H9 (cell line): ENCODE data around the gene INPP4A. TPM values are rescaled to one million over a fixed set of nuclear protein-coding genes. Genes with fewer than 3 reads are reported as not detected.
A peak's percentile ranks its signal among the peaks of the same experiment; 100 is the strongest.

ENCODE experiments used
- DNase-seq: peaks from one replicate; pipeline ENCODE4 v3.0.0-alpha.2; 2017
- H2AFZ ChIP-seq: one replicate; pipeline ENCODE4 v1.6.1; 2013; ENCODE audit warnings: mild to moderate bottlenecking, low read length, control low read depth, moderate library complexity
- H2AK5ac ChIP-seq: 2 replicates; pipeline ENCODE4 v1.6.1; 2013; ENCODE audit warnings: low read length, control low read depth, mixed read lengths; ENCODE audit not compliant: insufficient read length
- H2BK120ac ChIP-seq: one replicate; pipeline ENCODE4 v1.6.1; 2013; ENCODE audit warnings: low read depth, mild to moderate bottlenecking, low read length, control low read depth, inconsistent platforms; ENCODE audit not compliant: poor library complexity, severe bottlenecking
- H2BK12ac ChIP-seq: 2 replicates; pipeline ENCODE4 v1.6.1; 2013; ENCODE audit warnings: low read length, control low read depth, mixed read lengths, low read depth; ENCODE audit not compliant: insufficient read length
- H2BK15ac ChIP-seq: 2 replicates; pipeline ENCODE4 v1.6.1; 2013; ENCODE audit warnings: low read depth, low read length, control low read depth
- H2BK20ac ChIP-seq: one replicate; pipeline ENCODE4 v1.6.1; 2013; ENCODE audit warnings: low read depth, mild to moderate bottlenecking, low read length, control low read depth, inconsistent platforms; ENCODE audit not compliant: poor library complexity, severe bottlenecking
- H2BK5ac ChIP-seq: 2 replicates; pipeline ENCODE4 v1.6.1; 2013; ENCODE audit warnings: low read length, control low read depth, mixed read lengths; ENCODE audit not compliant: insufficient read length
- H3K14ac ChIP-seq: 2 replicates; pipeline ENCODE4 v1.6.1; 2013; ENCODE audit warnings: low read length, control low read depth; ENCODE audit not compliant: insufficient read depth
- H3K18ac ChIP-seq: 2 replicates; pipeline ENCODE4 v1.6.1; 2013; ENCODE audit warnings: low read depth, mild to moderate bottlenecking, mixed read lengths, low read length, control low read depth; ENCODE audit not compliant: insufficient read length
- H3K23ac ChIP-seq: 2 replicates; pipeline ENCODE4 v1.6.1; 2013; ENCODE audit warnings: low read length, control low read depth, mixed read lengths, low read depth; ENCODE audit not compliant: insufficient read length
- H3K23me2 ChIP-seq: 2 replicates; pipeline ENCODE4 v1.6.1; 2013; ENCODE audit warnings: low read depth, mild to moderate bottlenecking, mixed read lengths, low read length, control low read depth; ENCODE audit not compliant: insufficient read length, poor library complexity, severe bottlenecking
- H3K27ac ChIP-seq: 2 replicates; pipeline ENCODE4 v1.5.1; 2013; ENCODE audit warnings: low read length, control low read depth, mixed read lengths, low read depth; ENCODE audit not compliant: insufficient read length
- H3K27me3 ChIP-seq: 2 replicates; pipeline ENCODE4 v1.6.1; 2013; ENCODE audit warnings: low read length, control low read depth, inconsistent platforms; ENCODE audit not compliant: insufficient read depth
- H3K4ac ChIP-seq: 2 replicates; pipeline ENCODE4 v1.6.1; 2013; ENCODE audit warnings: low read depth, mild to moderate bottlenecking, control low read depth, inconsistent platforms, low read length, moderate library complexity
- H3K4me1 ChIP-seq: 2 replicates; pipeline ENCODE4 v1.6.1; 2013; ENCODE audit warnings: low read length, control low read depth, inconsistent platforms; ENCODE audit not compliant: insufficient read depth
- H3K4me2 ChIP-seq: 2 replicates; pipeline ENCODE4 v1.6.1; 2013; ENCODE audit warnings: low read length, control low read depth, mixed read lengths; ENCODE audit not compliant: insufficient read length, insufficient read depth
- H3K56ac ChIP-seq: 2 replicates; pipeline ENCODE4 v1.6.1; 2013; ENCODE audit warnings: low read depth, mild to moderate bottlenecking, mixed read lengths, low read length, control low read depth; ENCODE audit not compliant: insufficient read length
- H3K79me1 ChIP-seq: 2 replicates; pipeline ENCODE4 v1.6.1; 2013; ENCODE audit warnings: low read depth, mild to moderate bottlenecking, moderate library complexity, low read length, control low read depth, inconsistent platforms; ENCODE audit not compliant: insufficient read depth, poor library complexity, severe bottlenecking
- H3K79me2 ChIP-seq: 2 replicates; pipeline ENCODE4 v1.6.1; 2013; ENCODE audit warnings: low read length, control low read depth, inconsistent platforms; ENCODE audit not compliant: insufficient read depth
- H3K9ac ChIP-seq: 2 replicates; pipeline ENCODE4 v1.6.1; 2013; ENCODE audit warnings: low read length, control low read depth, mixed read lengths; ENCODE audit not compliant: insufficient read length; ENCODE audit errors: extremely low read depth
- H3K9me3 ChIP-seq: one replicate; pipeline ENCODE4 v1.6.1; 2013; ENCODE audit warnings: low read depth, low read length, inconsistent platforms; ENCODE audit not compliant: control insufficient read depth
- H3T11ph ChIP-seq: one replicate; pipeline ENCODE4 v1.6.1; 2013; ENCODE audit warnings: mild to moderate bottlenecking, low read length, control low read depth, inconsistent platforms
- H4K20me1 ChIP-seq: one replicate; pipeline ENCODE4 v1.6.1; 2013; ENCODE audit not compliant: control insufficient read depth, insufficient read length, insufficient read depth
- H4K5ac ChIP-seq: 2 replicates; pipeline ENCODE4 v1.6.1; 2013; ENCODE audit warnings: low read depth, mild to moderate bottlenecking, mixed read lengths, low read length, control low read depth; ENCODE audit not compliant: insufficient read length
- H4K8ac ChIP-seq: replicated peaks from 2 replicates; pipeline ENCODE4 v1.6.1; 2013; ENCODE audit warnings: low read length, control low read depth, mixed read lengths, low read depth; ENCODE audit not compliant: insufficient read length
- H4K91ac ChIP-seq: 2 replicates; pipeline ENCODE4 v1.6.1; 2013; ENCODE audit warnings: low read depth, mild to moderate bottlenecking, moderate library complexity, mixed read lengths, low read length, control low read depth; ENCODE audit not compliant: insufficient read length
- H3K27ac Mint-ChIP-seq, 3 experiments: 2 replicates in 2 of 3; 3 replicates in 1 of 3; pipeline ENCODE4 v1.8.0; 2020 to 2021; ENCODE audit warnings: mixed read lengths in 3 of 3, mild to moderate bottlenecking in 1 of 3, moderate library complexity in 1 of 3
- H3K27me3 Mint-ChIP-seq: 2 replicates; pipeline ENCODE4 v1.8.0; 2021; ENCODE audit warnings: low read depth, mild to moderate bottlenecking, moderate library complexity, mixed read lengths
- H3K36me3 Mint-ChIP-seq, 3 experiments: 2 replicates in 2 of 3; 3 replicates in 1 of 3; pipeline ENCODE4 v1.8.0; 2020 to 2021; ENCODE audit warnings: low read depth in 3 of 3, mixed read lengths in 3 of 3; ENCODE audit not compliant: insufficient read depth in 1 of 3
- H3K4me1 Mint-ChIP-seq, 2 experiments: 2 replicates each; pipeline ENCODE4 v1.8.0; 2020; ENCODE audit warnings: mixed read lengths in 2 of 2
- H3K4me3 Mint-ChIP-seq, 2 experiments: 2 replicates in 1 of 2; 3 replicates in 1 of 2; pipeline ENCODE4 v1.8.0; 2020 to 2021; ENCODE audit warnings: mild to moderate bottlenecking in 2 of 2, mixed read lengths in 2 of 2, moderate library complexity in 1 of 2
- H3K9me3 Mint-ChIP-seq, 2 experiments: 2 replicates in 1 of 2; 3 replicates in 1 of 2; pipeline ENCODE4 v1.8.0; 2020; ENCODE audit warnings: mild to moderate bottlenecking in 2 of 2, mixed read lengths in 2 of 2, moderate library complexity in 1 of 2
- WGBS: extraction: QIAGEN DNeasy Blood & Tissue Kit; methylation state at CpG from one replicate; pipeline ENCODE4 v1.1.7; 2013; ENCODE audit warnings: missing lambda C conversion rate, low lambda C conversion rate, mixed read lengths; ENCODE audit not compliant: insufficient read length; ENCODE audit errors: extremely low coverage; 5-methylcytosine and 5-hydroxymethylcytosine counted together
- total RNA-seq: library from RNA; stranded (reverse); gene quantifications from 2 replicates; pipeline ENCODE4 v1.2.1, GENCODE V29; 2021
- TF ChIP-seq, protein P1 (sequence below): fragments of 200-600 bp; sonication (generic); conservative IDR thresholded peaks from 3 replicates; pipeline ENCODE4 v1.8.0; 2021; ENCODE audit warnings: antibody characterized with exemption, mild to moderate bottlenecking

INPP4A gene
- total RNA-seq, 1 experiment from 2014 or later, result 55.2 TPM

DNA sequence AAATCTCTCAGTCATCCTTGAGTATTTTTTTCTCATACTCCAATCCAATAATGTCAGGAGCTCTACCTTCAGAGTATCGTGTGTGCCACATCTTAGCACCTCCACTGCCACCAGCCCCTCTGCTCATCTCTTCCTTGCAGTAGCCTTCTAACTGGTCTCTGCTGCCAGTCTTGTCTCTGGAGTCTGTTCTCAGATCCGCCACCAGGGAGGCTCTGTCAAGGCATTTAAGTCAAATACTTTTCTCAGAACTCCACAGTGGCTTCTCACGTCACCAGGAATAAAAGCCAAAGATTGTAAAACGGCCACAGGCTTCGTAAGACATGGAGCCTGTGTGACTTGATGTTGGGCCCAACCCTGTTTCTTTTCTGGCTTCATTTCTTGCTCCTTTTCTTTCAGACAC, 170.8 kb downstream of the INPP4A start:
- Mint-ChIP-seq H3K4me3 (no peak overlapping the region), H3K27me3 (no peaks in the 10 kb centered on the region), H3K9me3 (no peaks in the 10 kb centered on the region), H3K36me3 (peaks cover 18 to 61% (median 60%) of the 10 kb centered on the region in 3 experiments; a peak in 6 of 7 replicates), H3K27ac (no peak overlapping the region), H3K4me1 (peaks cover 0 to 3% of the 10 kb centered on the region in 2 experiments; a peak in 1 of 4 replicates)
- Histone ChIP-seq H3K4me2 (no peak overlapping the region), H2AK5ac (no peak overlapping the region), H3K79me1 (no peaks in the 10 kb centered on the region), H2BK20ac (no peak overlapping the region), H3K18ac (no peak overlapping the region), H3T11ph (no peak overlapping the region), H3K27me3 (no peaks in the 10 kb centered on the region), H4K20me1 (no peaks in the 10 kb centered on the region), H2BK15ac (no peak overlapping the region), H3K79me2 (no peaks in the 10 kb centered on the region), H3K27ac (no peak overlapping the region), H3K23me2 (no peaks in the 10 kb centered on the region), H2BK5ac (no peak overlapping the region), H3K4ac (no peak overlapping the region), H3K56ac (no peak overlapping the region), H4K5ac (no peak overlapping the region), H3K9ac (no peak overlapping the region), H4K8ac (no peak overlapping the region), H3K9me3 (no peaks in the 10 kb centered on the region), H3K23ac (no peak overlapping the region), H2BK12ac (no peak overlapping the region), H2AFZ (no peak overlapping the region), H3K4me1 (no peaks in the 10 kb centered on the region), H2BK120ac (no peak overlapping the region), H4K91ac (no peak overlapping the region), H3K14ac (no peak overlapping the region)
- WGBS, result no CpG with 5 or more reads among the region's 5 CpGs
- TF ChIP-seq, protein P1, sequence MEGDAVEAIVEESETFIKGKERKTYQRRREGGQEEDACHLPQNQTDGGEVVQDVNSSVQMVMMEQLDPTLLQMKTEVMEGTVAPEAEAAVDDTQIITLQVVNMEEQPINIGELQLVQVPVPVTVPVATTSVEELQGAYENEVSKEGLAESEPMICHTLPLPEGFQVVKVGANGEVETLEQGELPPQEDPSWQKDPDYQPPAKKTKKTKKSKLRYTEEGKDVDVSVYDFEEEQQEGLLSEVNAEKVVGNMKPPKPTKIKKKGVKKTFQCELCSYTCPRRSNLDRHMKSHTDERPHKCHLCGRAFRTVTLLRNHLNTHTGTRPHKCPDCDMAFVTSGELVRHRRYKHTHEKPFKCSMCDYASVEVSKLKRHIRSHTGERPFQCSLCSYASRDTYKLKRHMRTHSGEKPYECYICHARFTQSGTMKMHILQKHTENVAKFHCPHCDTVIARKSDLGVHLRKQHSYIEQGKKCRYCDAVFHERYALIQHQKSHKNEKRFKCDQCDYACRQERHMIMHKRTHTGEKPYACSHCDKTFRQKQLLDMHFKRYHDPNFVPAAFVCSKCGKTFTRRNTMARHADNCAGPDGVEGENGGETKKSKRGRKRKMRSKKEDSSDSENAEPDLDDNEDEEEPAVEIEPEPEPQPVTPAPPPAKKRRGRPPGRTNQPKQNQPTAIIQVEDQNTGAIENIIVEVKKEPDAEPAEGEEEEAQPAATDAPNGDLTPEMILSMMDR, result peak; percentile 43
- no peak for DNase-seq
